ENCODE data around the gene KCNK3.

Gene KCNK3

GRCh38 chr2:26778507-26778906, 86.0 kb downstream of the KCNK3 start:
- DNase-seq (ENCODE audit: low spot score in 2 of 2): no peak
- in situ Hi-C loops (cut with MboI; ENCODE audit: low sequenced_read_pairs): no loop called here
- peaks cover 33% of the 10 kb centered on the region for H3K36me3 ChIP-seq (replicated peaks)
- no peaks in the 10 kb centered on the region for H3K27me3 ChIP-seq (ENCODE audit: low read depth)
- no peaks in the 10 kb centered on the region for H3K9me3 ChIP-seq
- H3K4me3 ChIP-seq: no peak overlapping the region
- no peaks in the 10 kb centered on the region for H3K4me1 ChIP-seq

GRCh38 chr2:26780203-26780760, 87.8 kb downstream of the KCNK3 start:
- in situ Hi-C loops (cut with MboI; ENCODE audit: low sequenced_read_pairs): no loop called here
- Histone ChIP-seq H3K36me3 (replicated peaks) (peaks cover 32% of the 10 kb centered on the region), H3K4me1 (peaks cover under 1% of the 10 kb centered on the region), H3K9me3 (peaks cover 3% of the 10 kb centered on the region; the same call in 1 of the 2 replicates), H3K27me3 (ENCODE audit: low read depth) (no peaks in the 10 kb centered on the region), H3K4me3 (no peak overlapping the region)
- no peak for DNase-seq (ENCODE audit: low spot score in 2 of 2)
